Common myeloid progenitor, CD34-positive (primary cell): ENCODE data around the gene RCBTB1.

Experiments
- CTCF ChIA-PET: fragments of 350-600 bp; sonication (Branson Sonifier 250); formaldehyde crosslinking; loops from one replicate; lab custom pipeline; 2021; ENCODE audit warnings: antibody characterized with exemption; lab: Charles Lee
- POLR2A ChIA-PET: fragments of 350-600 bp; sonication (Branson Sonifier 250); formaldehyde crosslinking; loops from one replicate; lab custom pipeline; 2021; ENCODE audit warnings: antibody characterized with exemption; lab: Charles Lee
- DNase-seq, 3 donors: peaks; one replicate each; pipeline versions ENCODE4 v3.0.0 to v3.0.0-alpha.2; 2013
- H3K27ac ChIP-seq, 2 experiments: 1 replicate in 1 of 2; 2 replicates in 1 of 2; pipeline ENCODE4 v1.7.0; 2013; ENCODE audit warnings: inconsistent platforms in 2 of 2, low read length in 2 of 2, mild to moderate bottlenecking in 2 of 2, low read depth in 1 of 2, moderate library complexity in 1 of 2; ENCODE audit not compliant: severe bottlenecking in 2 of 2, insufficient read depth in 1 of 2, poor library complexity in 1 of 2
- H3K27me3 ChIP-seq, 5 experiments: replicated peaks in 2 of 5; 1 replicate in 3 of 5; 2 replicates in 2 of 5; pipeline versions ENCODE4 v1.6.1 to v1.7.0; 2013; ENCODE audit warnings: low read length in 4 of 5, mild to moderate bottlenecking in 2 of 5, moderate library complexity in 2 of 5, inconsistent platforms in 1 of 5; ENCODE audit not compliant: insufficient read depth in 5 of 5, control insufficient read depth in 4 of 5
- H3K36me3 ChIP-seq, 4 experiments: 1 replicate in 2 of 4; 2 replicates in 2 of 4; pipeline versions ENCODE4 v1.6.1 to v1.7.0; 2013; ENCODE audit warnings: low read length in 3 of 4, control low read depth in 1 of 4, mild to moderate bottlenecking in 1 of 4; ENCODE audit not compliant: control insufficient read depth in 4 of 4, insufficient read depth in 4 of 4
- H3K4me1 ChIP-seq, 4 experiments: 1 replicate in 3 of 4; 2 replicates in 1 of 4; pipeline versions ENCODE4 v1.6.1 to v1.7.1; 2013; ENCODE audit warnings: low read length in 3 of 4, mild to moderate bottlenecking in 3 of 4, control low read depth in 1 of 4, inconsistent platforms in 1 of 4, moderate library complexity in 1 of 4; ENCODE audit not compliant: control insufficient read depth in 4 of 4, insufficient read depth in 4 of 4; ENCODE audit errors: control extremely low read depth in 1 of 4
- H3K4me3 ChIP-seq, 7 experiments: 1 replicate in 4 of 7; 2 replicates in 3 of 7; pipeline versions ENCODE4 v1.5.1 to v1.7.0; 2013; ENCODE audit warnings: mild to moderate bottlenecking in 7 of 7, low read length in 6 of 7, moderate library complexity in 6 of 7, inconsistent platforms in 2 of 7, low read depth in 2 of 7, control low read depth in 1 of 7; ENCODE audit not compliant: insufficient read depth in 4 of 7, control insufficient read depth in 1 of 7; ENCODE audit errors: extremely low read depth in 1 of 7
- H3K9me3 ChIP-seq, 5 experiments: 1 replicate in 4 of 5; 2 replicates in 1 of 5; pipeline versions ENCODE4 v1.6.1 to v1.7.1; 2013; ENCODE audit warnings: low read length in 4 of 5, mild to moderate bottlenecking in 2 of 5, inconsistent platforms in 1 of 5, low read depth in 1 of 5, moderate library complexity in 1 of 5; ENCODE audit not compliant: control insufficient read depth in 4 of 5, insufficient read depth in 2 of 5; ENCODE audit errors: control extremely low read depth in 1 of 5
- WGBS: methylation state at CpG from one replicate; pipeline ENCODE4 v1.1.5; 2013; ENCODE audit not compliant: insufficient coverage; 5-methylcytosine and 5-hydroxymethylcytosine counted together

Gene RCBTB1

DNA sequence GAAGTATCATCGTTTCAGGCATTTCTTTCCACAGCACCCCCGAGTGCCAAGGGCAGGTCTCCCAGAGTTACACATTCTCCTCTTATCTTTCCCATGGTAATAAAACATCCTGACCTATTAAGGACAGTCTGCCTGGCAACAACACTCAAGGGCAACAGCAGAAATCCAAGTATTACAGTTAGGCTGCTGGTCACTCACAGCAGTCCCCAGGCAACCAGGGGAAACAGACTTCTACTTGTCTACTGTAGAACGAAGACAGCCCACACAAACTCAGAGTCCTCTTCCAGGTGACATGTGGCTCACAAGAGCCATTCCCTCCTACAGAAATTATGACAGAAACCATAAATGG is 24.3 kb downstream of the RCBTB1 start:
- Histone ChIP-seq H3K9me3 (no peaks in the 10 kb centered on the region), H3K4me1 (peaks cover 0 to 6% (median 2%) of the 10 kb centered on the region in 4 experiments), H3K36me3 (peaks cover 6 to 56% (median 25%) of the 10 kb centered on the region in 4 experiments), H3K4me3 (no peak overlapping the region), H3K27me3 (no peaks in the 10 kb centered on the region), H3K27ac (no peak overlapping the region)
- ChIA-PET POLR2A (interaction anchor here (0.7 kb wide), 1 partner anchor 378 kb away, joined by 3 read pairs; no protein-coding TSS in a partner anchor), CTCF (interaction anchor here (0.7 to 3.0 kb wide), 13 partner anchors 9 to 266 kb away, joined by 3 to 27 read pairs (median 5); partner anchors contain the start of genes PHF11 and RCBTB1)
- no CpG with 5 or more reads among the region's 3 CpGs for WGBS
- no peak for DNase-seq

DNA sequence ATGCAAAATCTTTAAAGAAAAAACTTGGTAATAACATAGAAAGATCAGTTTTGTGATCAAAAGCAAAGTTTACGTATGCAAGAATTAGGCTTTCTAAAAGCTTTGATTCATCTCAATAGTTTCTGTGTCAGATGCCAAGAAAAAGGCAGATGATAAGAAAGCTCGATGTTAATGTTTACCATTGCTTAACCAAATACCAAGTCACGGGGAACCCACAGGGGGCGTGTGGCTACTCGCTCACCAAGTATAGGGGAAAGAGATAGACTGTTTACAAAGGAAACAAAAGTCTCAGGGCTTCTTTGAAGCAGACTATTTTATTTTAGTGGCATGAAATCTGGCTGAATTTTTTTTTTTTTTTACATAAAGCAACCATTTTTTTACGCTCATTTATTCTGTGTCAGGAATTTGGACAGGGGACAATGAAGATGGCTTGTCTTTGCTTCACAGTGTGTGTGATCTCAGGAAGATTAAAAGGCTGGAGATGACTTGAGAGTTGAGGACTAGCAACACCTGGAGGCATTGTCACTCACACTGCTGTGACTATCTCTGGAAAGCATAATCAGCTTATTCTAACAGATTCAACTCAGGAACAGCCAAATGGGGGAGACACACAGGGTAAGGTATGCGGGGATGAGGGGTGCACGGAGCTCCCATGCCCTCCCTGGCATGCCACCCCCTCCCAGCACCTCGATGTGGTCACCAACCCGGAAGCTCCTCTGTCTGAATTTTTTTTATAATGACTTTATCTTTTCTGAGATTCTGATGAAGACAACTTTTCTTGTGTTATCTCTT is 24.9 kb downstream of the RCBTB1 start:
- Histone ChIP-seq H3K36me3 (peaks cover 9 to 61% (median 28%) of the 10 kb centered on the region in 4 experiments), H3K4me3 (no peak overlapping the region), H3K27ac (no peak overlapping the region), H3K9me3 (no peaks in the 10 kb centered on the region), H3K4me1 (peaks cover 0 to 6% (median 2%) of the 10 kb centered on the region in 4 experiments), H3K27me3 (no peaks in the 10 kb centered on the region)
- peak; percentile 50 to 75 (median 72) for DNase-seq
- ChIA-PET POLR2A (interaction anchor here (0.6 to 1.5 kb wide), 5 partner anchors 9 to 378 kb away, joined by 3 to 4 read pairs (median 3); no protein-coding TSS in a partner anchor), CTCF (interaction anchor here (0.6 to 3.0 kb wide), 26 partner anchors 8 to 479 kb away, joined by 3 to 27 read pairs (median 4); partner anchors contain the start of genes PHF11 and RCBTB1)
- 100% methylated on average over 1 of the region's 10 CpGs for WGBS

DNA sequence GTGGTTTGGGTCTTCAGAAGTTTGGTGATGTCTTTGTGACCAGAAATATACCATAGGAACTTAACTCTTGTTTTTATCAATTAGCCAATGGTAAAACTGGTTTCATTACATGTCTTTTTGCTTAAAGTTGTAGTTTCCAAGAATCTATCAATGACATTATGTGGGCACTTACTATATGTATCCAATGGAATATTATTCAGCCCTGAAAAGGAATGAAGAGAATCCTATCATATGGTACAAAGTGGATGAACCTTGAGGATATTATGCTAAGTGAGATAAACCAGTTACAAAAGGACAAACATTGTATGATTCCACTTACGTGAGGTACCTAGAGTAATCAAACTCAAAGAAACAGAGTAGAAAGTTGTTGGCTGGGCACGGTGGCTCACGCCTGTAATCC is 26.4 kb downstream of the RCBTB1 start:
- no peak for DNase-seq
- H3K27ac ChIP-seq, result no peak overlapping the region
- WGBS, result 100% methylated on average over 1 of the region's 3 CpGs
- no peaks in the 10 kb centered on the region for H3K9me3 ChIP-seq
- peaks cover 0 to 6% (median 2%) of the 10 kb centered on the region in 4 experiments for H3K4me1 ChIP-seq
- H3K27me3 ChIP-seq, result no peaks in the 10 kb centered on the region
- ChIA-PET CTCF (interaction anchor here (0.9 to 2.7 kb wide), 5 partner anchors 10 to 49 kb away, joined by 3 to 16 read pairs (median 5); no protein-coding TSS in a partner anchor), POLR2A (interaction anchor here (1.5 kb wide), 1 partner anchor 8 kb away, joined by 3 read pairs; no protein-coding TSS in a partner anchor)
- peaks cover 13 to 71% (median 33%) of the 10 kb centered on the region in 4 experiments for H3K36me3 ChIP-seq
- H3K4me3 ChIP-seq, result no peak overlapping the region

DNA sequence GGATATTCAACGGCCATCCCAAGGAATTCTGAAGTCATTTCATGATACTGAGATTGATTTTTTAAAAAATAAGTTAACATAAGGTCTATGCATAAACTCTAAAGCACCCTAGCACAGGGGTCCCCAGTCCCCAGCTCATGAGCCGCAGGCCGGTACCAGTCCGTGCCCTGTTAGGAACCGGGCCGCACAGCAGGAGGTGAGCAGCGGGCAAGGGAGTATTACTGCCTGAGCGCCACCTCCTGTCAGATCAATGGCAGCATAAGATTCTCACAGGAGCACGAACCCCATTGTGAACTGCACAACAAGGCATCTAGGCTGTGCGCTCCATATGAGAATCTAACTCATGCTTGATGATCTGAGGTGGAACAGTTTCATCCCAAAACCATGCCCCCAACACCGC is 31.0 kb downstream of the RCBTB1 start:
- Histone ChIP-seq H3K27me3 (no peaks in the 10 kb centered on the region), H3K36me3 (peaks cover 13 to 60% (median 28%) of the 10 kb centered on the region in 4 experiments), H3K4me1 (peaks cover 2 to 26% (median 14%) of the 10 kb centered on the region in 4 experiments), H3K9me3 (no peaks in the 10 kb centered on the region), H3K4me3 (no peak overlapping the region), H3K27ac (no peak overlapping the region)
- POLR2A ChIA-PET, result no interaction called here
- CTCF ChIA-PET, result interaction anchor here (0.7 kb wide), 1 partner anchor 51 kb away, joined by 3 read pairs; no protein-coding TSS in a partner anchor
- 94% methylated on average over 10 of the region's 11 CpGs for WGBS
- DNase-seq, result no peak

DNA sequence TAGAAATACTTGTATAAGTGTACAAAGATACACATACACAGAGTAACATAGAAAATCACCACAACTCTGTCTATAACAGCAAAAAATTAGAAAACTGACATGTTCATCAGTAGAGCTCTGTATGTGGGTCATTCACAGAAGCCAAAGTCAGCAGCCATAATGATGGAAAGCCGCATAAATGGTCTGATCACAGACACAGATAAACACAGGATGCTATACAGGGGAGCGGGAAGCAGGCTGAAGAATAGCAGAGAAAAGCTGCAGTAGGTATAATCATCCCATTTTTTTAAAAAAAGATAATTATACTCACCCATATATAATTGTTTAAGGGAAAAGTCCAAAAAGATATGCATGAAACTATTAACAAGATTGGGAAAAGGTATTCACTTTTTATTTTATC is 31.5 kb downstream of the RCBTB1 start:
- WGBS, result no CpG with 5 or more reads among the region's 2 CpGs
- POLR2A ChIA-PET, result interaction anchor here (0.5 kb wide), 1 partner anchor 35 kb away, joined by 3 read pairs; no protein-coding TSS in a partner anchor
- CTCF ChIA-PET, result no interaction called here

DNA sequence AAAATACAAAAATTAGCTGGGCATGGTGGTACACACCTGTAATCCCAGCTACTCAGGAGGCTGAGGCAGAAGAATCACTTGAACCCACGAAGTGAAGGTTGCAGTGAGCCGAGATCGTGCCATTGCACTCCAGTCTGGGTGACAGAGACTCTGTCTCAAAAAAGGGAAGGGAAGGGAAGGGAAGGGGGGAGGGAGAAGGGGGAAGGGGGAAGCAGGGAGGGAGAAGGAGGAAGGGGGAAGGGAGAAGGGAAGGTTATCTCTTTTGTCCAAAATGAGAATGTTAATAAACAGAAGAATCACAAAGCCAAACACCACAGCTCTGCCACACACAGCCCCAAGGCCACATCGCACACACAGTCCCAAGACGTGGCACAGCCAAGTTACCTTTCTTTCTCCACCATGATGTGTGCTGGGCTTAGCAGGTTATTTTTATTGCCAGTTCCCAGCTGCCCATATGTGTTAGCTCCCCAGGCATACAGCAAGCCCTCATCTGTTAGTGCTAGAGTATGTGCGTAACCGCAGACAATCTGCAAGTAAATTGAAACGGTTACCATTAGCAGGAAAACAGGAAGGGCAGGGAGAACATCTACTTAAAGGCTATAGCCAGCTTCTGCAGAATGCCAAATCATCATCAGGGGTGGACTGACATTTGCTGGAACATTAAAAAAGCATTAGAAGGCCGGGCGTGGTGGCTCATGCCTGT is 34.3 kb downstream of the RCBTB1 start:
- Histone ChIP-seq H3K36me3 (peaks cover 10 to 58% (median 27%) of the 10 kb centered on the region in 4 experiments), H3K4me3 (peak overlapping the region in 4 of 7 experiments; percentile 15 to 56 (median 26)), H3K4me1 (peaks cover 2 to 26% (median 14%) of the 10 kb centered on the region in 4 experiments), H3K27ac (peak overlapping the region in 1 of 2 experiments; percentile 60), H3K9me3 (no peaks in the 10 kb centered on the region), H3K27me3 (no peaks in the 10 kb centered on the region)
- CTCF ChIA-PET, result interaction anchor here (0.9 to 5.2 kb wide), 8 partner anchors 10 to 53 kb away, joined by 3 to 27 read pairs (median 4); partner anchors contain the start of gene RCBTB1
- WGBS, result 17% methylated on average over 5 of the region's 10 CpGs
- POLR2A ChIA-PET, result interaction anchor here (1.4 kb wide), 1 partner anchor 9 kb away, joined by 3 read pairs; no protein-coding TSS in a partner anchor
- peak; percentile 42 to 84 (median 76) for DNase-seq

More for the DNA sequence above, 31.5 kb downstream of the RCBTB1 start:
- no peak for DNase-seq
- Histone ChIP-seq H3K36me3 (peaks cover 11 to 62% (median 28%) of the 10 kb centered on the region in 4 experiments), H3K27ac (no peak overlapping the region), H3K9me3 (no peaks in the 10 kb centered on the region), H3K4me3 (no peak overlapping the region), H3K4me1 (peaks cover 2 to 26% (median 14%) of the 10 kb centered on the region in 4 experiments), H3K27me3 (no peaks in the 10 kb centered on the region)
